ENCODE measurements around the gene RBFOX2.
"Not testable (repeated sequence)": the region's sequence is repeated elsewhere in the genome, so short reads cannot be mapped to it uniquely, and the experiment has no call there.

RBFOX2 gene

GRCh38 chr22:35808377-35808776, 220.2 kb downstream of the RBFOX2 start:
- FAIRE-seq (no peak), DNase-seq (ENCODE audit: insufficient read length, low spot score) (no peak)
- no peak for TF ChIP-seq POLR2A (IDR thresholded peaks at IDR 0.05; ENCODE audit: low read depth, low read length)

DNA sequence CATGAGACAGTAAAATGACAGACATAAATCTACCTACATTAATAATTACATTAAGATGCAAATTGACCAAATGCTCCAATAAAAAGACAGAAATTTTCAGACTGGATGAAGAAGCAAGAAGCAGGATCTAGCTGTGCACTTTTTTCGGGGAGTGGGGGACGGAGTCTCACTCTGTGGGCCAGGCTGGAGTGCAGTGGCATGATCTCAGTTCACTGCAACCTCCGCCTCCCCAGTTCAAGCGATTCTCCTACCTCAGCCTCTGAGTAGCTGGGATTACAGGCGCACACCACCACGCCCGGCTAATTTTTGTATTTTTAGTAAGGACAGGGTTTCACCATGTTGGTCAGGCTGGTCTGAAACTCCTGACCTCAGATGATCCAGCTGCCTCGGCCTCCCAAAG, 222.0 kb downstream of the RBFOX2 start:
- DNase-seq (ENCODE audit: insufficient read length, low spot score); FAIRE-seq: not testable (repeated sequence)

GRCh38 chr22:35805466-35805865, 223.2 kb downstream of the RBFOX2 start:
- DNase-seq (ENCODE audit: insufficient read length, low spot score) (no peak), FAIRE-seq (no peak)
- no peak for TF ChIP-seq POLR2A (IDR thresholded peaks at IDR 0.05; ENCODE audit: low read depth, low read length)

- FAIRE-seq (no peak), DNase-seq (ENCODE audit: insufficient read length, low spot score) (no peak)
- TF ChIP-seq POLR2A (IDR thresholded peaks at IDR 0.05; ENCODE audit: low read depth, low read length) = no peak
These were observed 224.2 kb downstream of the RBFOX2 start for GRCh38 chr22:35804421-35804820.

GRCh38 chr22:35802885-35803284, 225.7 kb downstream of the RBFOX2 start:
- no peak for TF ChIP-seq POLR2A (IDR thresholded peaks at IDR 0.05; ENCODE audit: low read depth, low read length)
- DNase-seq (ENCODE audit: insufficient read length, low spot score) = no peak
- FAIRE-seq = no peak

DNA sequence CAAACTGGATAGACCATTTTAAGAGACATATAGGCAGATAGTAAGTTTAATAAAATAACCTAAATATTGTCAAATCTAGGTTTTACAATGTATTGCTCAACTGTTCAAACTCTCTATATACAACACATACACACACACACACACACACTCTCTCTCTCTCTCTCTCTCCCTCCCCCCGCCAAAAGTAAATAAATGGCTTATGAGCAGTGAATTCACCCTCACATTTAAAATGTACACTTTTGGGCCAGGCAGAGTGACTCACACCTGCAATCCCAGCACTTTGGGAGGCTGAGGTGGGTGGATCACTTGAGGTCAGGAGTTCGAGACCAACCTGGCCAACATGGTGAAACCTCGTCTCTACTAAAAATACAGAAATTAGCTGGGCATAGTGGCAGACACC, 227.3 kb downstream of the RBFOX2 start:
- FAIRE-seq; DNase-seq (ENCODE audit: insufficient read length, low spot score): not testable (repeated sequence)

GRCh38 chr22:35799150-35799549, 229.5 kb downstream of the RBFOX2 start:
- FAIRE-seq (no peak), DNase-seq (ENCODE audit: insufficient read length, low spot score) (no peak)
- no peak for TF ChIP-seq POLR2A (IDR thresholded peaks at IDR 0.05; ENCODE audit: low read depth, low read length)

DNA sequence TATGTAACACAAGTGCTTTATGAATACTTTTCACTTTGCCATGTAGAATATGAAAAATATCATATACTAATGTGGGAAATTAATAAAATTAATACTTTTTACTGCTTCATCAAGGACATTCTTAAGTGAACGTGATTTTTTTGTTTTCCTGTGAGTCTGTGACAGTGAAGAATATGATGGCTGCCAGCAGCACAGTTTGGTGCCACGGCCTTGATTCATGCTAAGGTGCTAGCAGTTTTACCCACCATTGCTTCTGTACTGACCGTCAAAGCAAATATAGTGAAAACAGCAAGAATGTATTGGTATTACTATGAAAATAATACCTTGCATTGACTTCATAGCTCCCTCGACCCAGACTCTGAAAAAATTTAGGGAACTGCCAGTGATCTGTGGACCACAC, 231.2 kb downstream of the RBFOX2 start:
- no peak for TF ChIP-seq POLR2A (IDR thresholded peaks at IDR 0.05; ENCODE audit: low read depth, low read length)
- DNase-seq (ENCODE audit: insufficient read length, low spot score) (no peak), FAIRE-seq (no peak)

GRCh38 chr22:35795476-35795875, 233.1 kb downstream of the RBFOX2 start:
- FAIRE-seq (no peak), DNase-seq (ENCODE audit: insufficient read length, low spot score) (no peak)
- TF ChIP-seq POLR2A (IDR thresholded peaks at IDR 0.05; ENCODE audit: low read depth, low read length) = no peak

DNA sequence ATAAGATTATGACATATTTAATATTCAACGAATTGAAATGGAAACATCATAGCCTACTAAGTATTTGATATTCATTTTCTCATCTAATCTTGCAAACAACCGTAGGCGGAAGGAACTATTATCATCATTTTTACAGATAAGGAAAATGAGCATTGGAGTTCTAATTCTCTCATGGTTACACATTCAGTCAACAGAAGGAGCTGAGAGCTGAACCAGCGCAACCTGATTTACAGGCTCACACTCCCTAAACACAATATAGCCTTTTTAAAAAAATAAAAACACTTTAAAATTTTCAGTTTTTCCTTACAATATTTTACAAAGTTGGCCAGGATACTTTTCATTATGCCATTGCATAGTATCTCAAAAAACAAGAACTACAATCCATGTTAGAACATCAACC, 236.1 kb downstream of the RBFOX2 start:
- no peak for TF ChIP-seq POLR2A (IDR thresholded peaks at IDR 0.05; ENCODE audit: low read depth, low read length)
- FAIRE-seq = no peak
- DNase-seq (ENCODE audit: insufficient read length, low spot score) = no peak

DNA sequence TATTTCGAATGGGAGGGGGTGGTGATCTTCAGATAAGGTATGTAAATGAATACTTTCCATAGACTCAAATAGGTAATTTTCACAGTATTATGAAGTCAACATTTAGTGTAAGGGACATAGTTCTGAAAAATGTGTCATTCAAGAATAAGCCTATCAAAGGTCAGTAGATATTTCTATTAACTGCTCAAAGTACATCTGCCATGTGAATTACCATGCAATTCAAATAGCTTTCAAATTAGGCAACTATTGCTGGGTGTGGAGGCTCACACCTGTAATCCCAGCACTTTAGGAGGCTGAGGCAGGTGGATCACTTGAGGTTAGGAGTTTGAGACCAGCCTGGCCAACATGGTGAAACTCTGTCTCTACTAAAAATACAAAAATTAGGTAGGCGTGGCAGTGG, 236.8 kb downstream of the RBFOX2 start:
- not testable (repeated sequence) for FAIRE-seq; DNase-seq (ENCODE audit: insufficient read length, low spot score)

DNA sequence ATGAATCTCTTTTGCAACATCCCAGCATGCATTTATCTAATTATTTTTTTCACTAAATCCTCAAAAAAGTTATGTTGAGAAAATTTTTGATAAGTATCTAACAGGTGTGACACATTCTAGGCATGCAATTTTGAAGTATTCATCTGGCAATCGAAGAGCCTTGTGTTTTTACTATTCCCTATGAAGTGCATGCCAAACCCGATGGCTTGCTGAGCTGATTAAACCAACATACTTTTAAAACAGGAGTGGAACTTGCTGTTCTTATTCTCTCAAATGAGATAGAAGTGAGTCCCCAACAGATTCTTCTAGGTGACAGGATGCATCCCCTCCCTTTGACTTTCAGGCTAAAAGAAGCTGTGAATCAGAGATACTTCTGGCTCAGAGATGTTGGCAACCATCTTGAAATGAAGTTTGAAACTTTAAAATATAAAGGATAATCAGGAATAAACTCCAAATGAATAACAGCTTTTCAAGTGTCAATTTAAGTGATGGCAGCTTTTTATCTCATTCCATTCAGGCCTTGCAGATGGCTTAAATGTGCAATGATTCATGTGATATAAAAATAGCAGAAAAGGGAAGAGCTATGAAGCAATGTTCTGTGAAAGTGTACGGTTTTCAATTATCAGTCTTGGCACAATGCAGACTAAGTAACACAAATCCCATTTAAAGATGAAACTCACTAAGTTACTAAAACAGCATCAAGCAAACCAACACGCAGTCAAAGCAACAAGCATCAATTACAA, 243.3 kb downstream of the RBFOX2 start:
- no peak for TF ChIP-seq POLR2A (IDR thresholded peaks at IDR 0.05; ENCODE audit: low read depth, low read length)
- no peak for FAIRE-seq
- no peak for DNase-seq (ENCODE audit: insufficient read length, low spot score)

- TF ChIP-seq POLR2A (IDR thresholded peaks at IDR 0.05; ENCODE audit: low read depth, low read length) = no peak
- no peak for FAIRE-seq
- no peak for DNase-seq (ENCODE audit: insufficient read length, low spot score)
These were observed 244.0 kb downstream of the RBFOX2 start for GRCh38 chr22:35784633-35785032.

DNA sequence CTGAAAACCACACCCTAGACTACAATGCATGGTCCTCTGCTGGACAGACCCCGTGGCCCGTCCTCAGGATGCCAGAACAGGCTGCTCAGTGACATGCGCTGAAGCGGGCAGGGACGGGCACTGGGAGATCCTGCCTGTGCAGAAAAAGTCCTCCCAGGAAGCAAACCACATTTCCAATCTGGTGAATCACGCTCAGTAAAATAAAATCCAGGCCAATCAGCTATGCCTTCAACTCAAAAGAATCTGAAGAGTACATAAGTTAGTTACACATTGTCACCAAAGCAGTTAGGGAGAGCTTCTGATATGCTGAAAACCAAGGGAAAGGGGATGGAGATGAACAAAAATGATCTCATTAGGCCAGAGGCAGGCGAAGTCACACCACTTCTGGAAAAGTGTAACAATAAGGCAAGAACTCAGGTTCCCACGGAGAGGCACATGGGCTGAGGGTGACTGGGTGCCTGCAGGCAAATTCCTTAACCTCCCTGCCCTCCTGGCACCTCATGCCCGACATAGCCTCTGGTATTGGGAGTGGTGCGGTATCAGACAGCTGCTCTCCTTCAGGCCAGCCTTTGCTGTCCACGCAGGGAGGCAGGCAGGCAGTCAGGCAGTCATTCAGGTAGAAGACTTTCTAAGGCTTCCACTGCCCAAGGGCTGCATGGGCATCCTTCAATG, 244.5 kb downstream of the RBFOX2 start:
- FAIRE-seq = peak; percentile 93
- TF ChIP-seq POLR2A (IDR thresholded peaks at IDR 0.05; ENCODE audit: low read depth, low read length) = no peak
- peak; percentile 45 for DNase-seq (ENCODE audit: insufficient read length, low spot score)

GRCh38 chr22:35782504-35782903, 246.1 kb downstream of the RBFOX2 start:
- no peak for TF ChIP-seq POLR2A (IDR thresholded peaks at IDR 0.05; ENCODE audit: low read depth, low read length)
- FAIRE-seq (no peak), DNase-seq (ENCODE audit: insufficient read length, low spot score) (no peak)
